ENCODE measurements around the gene BAX. TPM values are rescaled to one million over a fixed set of nuclear protein-coding genes. Genes with fewer than 3 reads are reported as not detected.

BAX gene
- total RNA-seq, 1 donor from 2014 or later, result 286 TPM

GRCh38 chr19:48994035-48994386 lies 39.3 kb downstream of the BAX start:
- H3K4me3 Mint-ChIP-seq (ENCODE audit: unreplicated experiment), result peak overlapping the region; percentile 99
- H3K4me1 Mint-ChIP-seq (ENCODE audit: unreplicated experiment), result peaks cover 29% of the 10 kb centered on the region
- H3K27ac Mint-ChIP-seq (ENCODE audit: unreplicated experiment), result peak overlapping the region; percentile 97
- DNase-seq (ENCODE audit: low spot score), result no peak
- H3K36me3 Mint-ChIP-seq (ENCODE audit: low read depth, unreplicated experiment), result peaks cover 4% of the 10 kb centered on the region
- no peaks in the 10 kb centered on the region for H3K9me3 Mint-ChIP-seq (ENCODE audit: unreplicated experiment)
- H3K27me3 Mint-ChIP-seq (ENCODE audit: unreplicated experiment), result peaks cover 15% of the 10 kb centered on the region
- TF ChIP-seq CTCF (IDR thresholded peaks at IDR 0.05; ENCODE audit: unreplicated experiment), result no peak

GRCh38 chr19:48997972-48998371 lies 43.3 kb downstream of the BAX start:
- peak overlapping the region; percentile 54 for H3K27ac Mint-ChIP-seq (ENCODE audit: unreplicated experiment)
- peaks cover 5% of the 10 kb centered on the region for H3K36me3 Mint-ChIP-seq (ENCODE audit: low read depth, unreplicated experiment)
- peak overlapping the region; percentile 54 for H3K4me3 Mint-ChIP-seq (ENCODE audit: unreplicated experiment)
- peaks cover 6% of the 10 kb centered on the region for H3K27me3 Mint-ChIP-seq (ENCODE audit: unreplicated experiment)
- H3K9me3 Mint-ChIP-seq (ENCODE audit: unreplicated experiment), result no peaks in the 10 kb centered on the region
- peaks cover 22% of the 10 kb centered on the region for H3K4me1 Mint-ChIP-seq (ENCODE audit: unreplicated experiment)
- DNase-seq (ENCODE audit: low spot score), result peak; percentile 83
- TF ChIP-seq CTCF (IDR thresholded peaks at IDR 0.05; ENCODE audit: unreplicated experiment), result peak; percentile 46

- TF ChIP-seq CTCF (IDR thresholded peaks at IDR 0.05; ENCODE audit: unreplicated experiment), result peak; percentile 72
Observed at GRCh38 chr19:48999481-49000325, 45.0 kb downstream of the BAX start.

GRCh38 chr19:49004133-49004532 lies 49.5 kb downstream of the BAX start:
- Mint-ChIP-seq H3K36me3 (ENCODE audit: low read depth, unreplicated experiment) (peaks cover 14% of the 10 kb centered on the region), H3K27ac (ENCODE audit: unreplicated experiment) (peak overlapping the region; percentile 36), H3K4me3 (ENCODE audit: unreplicated experiment) (peak overlapping the region; percentile 59), H3K27me3 (ENCODE audit: unreplicated experiment) (peaks cover 5% of the 10 kb centered on the region), H3K4me1 (ENCODE audit: unreplicated experiment) (no peaks in the 10 kb centered on the region), H3K9me3 (ENCODE audit: unreplicated experiment) (no peaks in the 10 kb centered on the region)
- DNase-seq (ENCODE audit: low spot score), result no peak
- no peak for TF ChIP-seq CTCF (IDR thresholded peaks at IDR 0.05; ENCODE audit: unreplicated experiment)

More at GRCh38 chr19:48999481-49000325, 45.0 kb downstream of the BAX start:
- no peak overlapping the region for H3K4me3 Mint-ChIP-seq (ENCODE audit: unreplicated experiment)
- H3K27me3 Mint-ChIP-seq (ENCODE audit: unreplicated experiment), result peaks cover 4% of the 10 kb centered on the region
- H3K4me1 Mint-ChIP-seq (ENCODE audit: unreplicated experiment), result peaks cover 10% of the 10 kb centered on the region
- H3K27ac Mint-ChIP-seq (ENCODE audit: unreplicated experiment), result no peak overlapping the region
- peaks cover 5% of the 10 kb centered on the region for H3K36me3 Mint-ChIP-seq (ENCODE audit: low read depth, unreplicated experiment)
- peak; percentile 83 for DNase-seq (ENCODE audit: low spot score)
- H3K9me3 Mint-ChIP-seq (ENCODE audit: unreplicated experiment), result no peaks in the 10 kb centered on the region

- no peak overlapping the region for H3K27ac Mint-ChIP-seq (ENCODE audit: unreplicated experiment)
- H3K27me3 Mint-ChIP-seq (ENCODE audit: unreplicated experiment), result peaks cover 5% of the 10 kb centered on the region
- peaks cover 12% of the 10 kb centered on the region for H3K36me3 Mint-ChIP-seq (ENCODE audit: low read depth, unreplicated experiment)
- H3K4me1 Mint-ChIP-seq (ENCODE audit: unreplicated experiment), result no peaks in the 10 kb centered on the region
- H3K4me3 Mint-ChIP-seq (ENCODE audit: unreplicated experiment), result no peak overlapping the region
- H3K9me3 Mint-ChIP-seq (ENCODE audit: unreplicated experiment), result no peaks in the 10 kb centered on the region
- no peak for TF ChIP-seq CTCF (IDR thresholded peaks at IDR 0.05; ENCODE audit: unreplicated experiment)
- no peak for DNase-seq (ENCODE audit: low spot score)
Observed at GRCh38 chr19:49004964-49005614, 50.4 kb downstream of the BAX start.
